NT2/D1 (cell line): ENCODE measurements around the gene CTSV.
"Not testable (repeated sequence)": the region's sequence is repeated elsewhere in the genome, so short reads cannot be mapped to it uniquely, and the experiment has no call there.

Source experiments
- SUZ12 ChIP-seq: IDR thresholded peaks from 2 replicates; pipeline ENCODE4 v1.6.1; 2011; ENCODE audit not compliant: insufficient read length, insufficient read depth; ENCODE audit errors: extremely low read depth
- YY1 ChIP-seq: IDR thresholded peaks from 2 replicates; pipeline ENCODE4 v1.6.1; 2011; ENCODE audit not compliant: insufficient read length, insufficient read depth
- ZNF274 ChIP-seq: IDR thresholded peaks from 2 replicates; pipeline ENCODE4 v1.6.1; 2011; ENCODE audit warnings: mild to moderate bottlenecking, low read depth, low read length

GRCh38 chr9:96984139-96984538 lies 54.8 kb downstream of the CTSV start:
- TF ChIP-seq ZNF274, SUZ12, YY1: not testable (repeated sequence)
